NCI-H1048 (cell line): ENCODE measurements around the gene SELENOO.
A peak's percentile ranks its signal among the peaks of the same experiment; 100 is the strongest.
"Not testable (repeated sequence)": the region's sequence is repeated elsewhere in the genome, so short reads cannot be mapped to it uniquely, and the experiment has no call there.

ENCODE experiments used
- DNase-seq: peaks from one replicate; lab custom pipeline; 2025; lab: John Stamatoyannopoulos, UW

The SELENOO gene, protein sequence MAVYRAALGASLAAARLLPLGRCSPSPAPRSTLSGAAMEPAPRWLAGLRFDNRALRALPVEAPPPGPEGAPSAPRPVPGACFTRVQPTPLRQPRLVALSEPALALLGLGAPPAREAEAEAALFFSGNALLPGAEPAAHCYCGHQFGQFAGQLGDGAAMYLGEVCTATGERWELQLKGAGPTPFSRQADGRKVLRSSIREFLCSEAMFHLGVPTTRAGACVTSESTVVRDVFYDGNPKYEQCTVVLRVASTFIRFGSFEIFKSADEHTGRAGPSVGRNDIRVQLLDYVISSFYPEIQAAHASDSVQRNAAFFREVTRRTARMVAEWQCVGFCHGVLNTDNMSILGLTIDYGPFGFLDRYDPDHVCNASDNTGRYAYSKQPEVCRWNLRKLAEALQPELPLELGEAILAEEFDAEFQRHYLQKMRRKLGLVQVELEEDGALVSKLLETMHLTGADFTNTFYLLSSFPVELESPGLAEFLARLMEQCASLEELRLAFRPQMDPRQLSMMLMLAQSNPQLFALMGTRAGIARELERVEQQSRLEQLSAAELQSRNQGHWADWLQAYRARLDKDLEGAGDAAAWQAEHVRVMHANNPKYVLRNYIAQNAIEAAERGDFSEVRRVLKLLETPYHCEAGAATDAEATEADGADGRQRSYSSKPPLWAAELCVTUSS

DNA sequence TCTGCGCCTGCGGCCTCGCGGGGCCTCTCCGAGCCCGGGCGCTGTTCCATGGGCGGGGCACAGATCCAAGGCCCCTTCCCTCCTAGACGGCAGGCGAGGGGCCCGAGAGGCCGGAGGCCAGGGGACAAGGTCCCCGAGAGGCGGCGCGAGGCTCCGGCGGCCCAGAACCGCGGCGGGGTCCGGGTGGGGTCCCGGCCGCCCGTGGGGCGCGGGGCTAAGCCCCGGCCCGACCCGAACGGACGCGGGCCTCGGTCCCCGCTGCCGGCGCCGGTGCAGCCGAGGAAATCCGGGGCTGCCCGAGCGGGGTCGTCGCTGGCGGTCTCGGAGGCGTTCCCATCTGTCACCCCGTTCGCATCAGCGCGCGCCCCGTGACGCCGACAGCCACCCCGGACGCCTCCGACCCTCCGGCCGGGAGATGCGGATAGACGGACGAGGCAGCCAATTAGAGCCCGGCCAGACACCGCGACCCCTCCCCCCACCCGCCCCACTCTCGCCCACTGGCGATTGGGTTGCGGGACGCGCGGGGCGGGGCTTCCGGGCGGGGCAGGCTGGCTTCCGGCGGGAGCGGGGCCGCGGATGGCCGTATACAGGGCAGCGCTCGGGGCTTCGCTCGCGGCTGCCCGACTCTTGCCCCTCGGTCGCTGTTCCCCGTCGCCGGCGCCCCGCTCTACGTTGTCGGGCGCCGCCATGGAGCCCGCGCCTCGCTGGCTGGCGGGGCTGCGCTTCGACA lies at the start of gene SELENOO:
Gene SELENOO, plus strand, starts transcription at position 551 of the 730 bp plus-strand sequence. Its CDS starts 26 bp downstream, at position 577.
- DNase-seq = peak; percentile 38

DNA sequence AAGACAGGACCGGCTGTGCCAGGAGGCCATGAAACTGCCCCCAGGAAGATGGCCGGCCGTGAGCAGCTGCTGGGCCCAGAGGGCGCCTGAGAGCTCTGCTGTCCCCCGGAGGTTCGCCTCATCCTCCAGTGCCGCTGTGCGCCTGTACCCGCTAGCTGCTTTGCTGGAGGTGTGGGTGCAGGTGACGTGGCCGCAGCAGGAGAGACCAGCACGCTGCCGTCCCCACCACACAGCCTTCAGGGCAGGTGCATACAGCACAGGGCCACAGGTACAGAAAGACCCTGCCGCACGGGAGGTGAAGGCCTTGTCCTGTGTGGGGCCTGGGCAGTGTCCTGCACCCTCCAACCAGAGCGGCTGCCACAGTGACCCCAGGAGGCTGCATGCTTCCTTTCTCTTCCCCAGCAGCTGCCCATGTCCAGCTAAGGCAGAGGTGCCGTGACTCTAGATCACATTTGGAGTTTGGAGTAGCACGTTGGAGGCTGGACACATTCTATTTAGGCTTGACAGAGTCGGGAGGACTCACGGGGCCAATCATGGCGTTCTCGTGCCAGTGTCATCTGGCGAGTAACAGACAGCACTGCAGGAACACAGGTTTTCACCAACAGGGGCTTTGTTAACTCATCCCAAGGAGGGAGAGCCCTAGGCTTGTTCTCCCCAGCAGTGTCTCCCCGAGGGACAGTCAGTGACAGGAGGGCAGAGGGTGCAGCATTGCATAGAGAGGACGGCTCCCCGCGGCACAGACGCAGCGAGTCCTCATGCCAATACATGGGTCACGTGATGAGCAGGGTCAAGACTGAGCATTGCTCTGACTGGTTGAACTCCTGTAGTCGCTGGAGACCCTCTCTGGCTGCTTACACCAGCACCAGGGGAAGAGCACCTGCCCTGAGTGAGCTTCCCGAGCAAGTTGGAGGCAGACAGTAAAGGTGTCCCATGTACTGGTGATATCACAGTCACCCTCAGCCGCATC lies 49.0 kb upstream of the SELENOO start:
- no peak for DNase-seq

DNA sequence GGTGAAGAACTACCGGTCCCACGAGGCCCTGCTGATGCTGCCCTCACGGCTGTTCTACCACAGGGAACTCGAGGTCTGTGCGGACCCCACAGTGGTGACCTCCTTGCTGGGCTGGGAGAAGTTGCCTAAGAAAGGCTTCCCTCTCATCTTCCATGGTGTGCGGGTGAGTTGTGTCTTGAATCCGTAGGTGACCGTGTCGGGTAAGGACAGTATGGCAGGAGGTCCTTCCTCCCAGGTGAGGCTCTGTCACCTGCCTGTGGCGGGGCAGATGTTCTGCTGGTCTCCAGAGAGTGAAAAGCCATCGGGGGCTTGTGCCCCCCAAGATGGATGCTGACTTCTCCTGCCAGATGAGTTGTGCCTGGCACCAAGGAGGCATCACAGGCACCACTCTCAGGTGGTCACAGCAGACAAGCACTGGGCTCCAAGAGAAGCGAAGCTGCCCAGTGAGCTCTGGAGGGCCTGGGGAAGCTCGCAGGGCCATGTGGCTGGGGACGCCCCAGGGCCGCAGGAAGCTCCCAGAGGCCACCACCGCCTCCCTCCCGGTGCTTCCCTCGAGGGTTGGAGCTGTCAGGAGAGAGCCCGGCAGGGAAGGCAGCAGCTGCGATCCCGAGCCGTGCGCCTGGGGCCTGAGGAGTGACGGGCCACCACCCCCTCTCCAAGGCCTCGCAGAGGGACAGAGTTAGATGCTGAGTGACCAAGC lies 47.6 kb upstream of the SELENOO start:
- DNase-seq = no peak

DNA sequence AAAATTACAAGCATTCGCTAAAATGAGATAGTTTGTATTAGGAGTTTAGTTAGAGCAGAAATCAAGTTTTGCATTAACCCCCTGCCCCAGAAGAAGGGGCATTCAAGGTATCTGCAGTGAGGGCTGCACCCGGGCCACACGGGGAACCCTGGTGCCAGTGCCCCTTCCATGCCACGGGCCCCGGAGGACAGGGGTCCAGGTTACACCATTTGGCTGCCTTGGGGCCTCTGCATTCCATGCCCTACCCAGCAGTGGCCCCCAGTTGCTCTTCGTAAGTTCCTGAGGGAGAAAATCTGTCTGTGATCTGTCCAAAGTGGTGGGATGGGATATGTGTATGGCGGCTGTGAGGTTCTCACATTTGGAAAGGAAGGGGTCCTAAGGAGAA lies 47.1 kb upstream of the SELENOO start:
- DNase-seq = no peak

DNA sequence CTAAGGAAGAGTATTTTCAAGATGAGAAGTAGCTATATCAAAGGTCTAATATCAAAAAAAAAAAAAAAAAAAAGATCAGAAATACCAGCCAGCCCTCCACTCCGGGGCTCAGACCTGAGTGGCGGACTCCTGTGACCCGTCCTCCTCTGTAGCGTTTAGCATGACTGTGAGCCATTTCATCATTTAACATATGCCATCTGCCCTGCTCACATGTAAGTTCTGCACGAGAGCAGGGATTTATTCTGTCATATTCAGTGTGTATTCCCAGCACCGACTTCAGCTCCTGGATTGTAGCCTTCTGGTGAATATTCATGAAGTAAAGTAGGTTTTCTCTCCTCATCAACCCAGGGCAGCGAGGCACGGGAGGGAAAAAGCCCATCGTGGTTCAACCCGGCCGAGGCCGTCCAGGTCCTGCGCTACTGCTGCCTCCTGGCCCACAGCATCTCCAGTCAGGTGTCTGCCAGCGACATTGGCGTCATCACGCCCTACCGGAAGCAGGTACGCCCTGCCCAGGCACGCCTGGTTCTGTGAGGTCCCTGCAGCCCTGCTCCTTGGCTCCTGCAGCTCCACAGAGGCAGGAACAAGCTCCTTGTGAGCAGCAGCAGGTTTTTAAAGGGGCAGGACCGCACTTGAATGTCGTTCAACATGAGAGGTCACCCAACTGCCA lies 43.0 kb upstream of the SELENOO start:
- DNase-seq = no peak

DNA sequence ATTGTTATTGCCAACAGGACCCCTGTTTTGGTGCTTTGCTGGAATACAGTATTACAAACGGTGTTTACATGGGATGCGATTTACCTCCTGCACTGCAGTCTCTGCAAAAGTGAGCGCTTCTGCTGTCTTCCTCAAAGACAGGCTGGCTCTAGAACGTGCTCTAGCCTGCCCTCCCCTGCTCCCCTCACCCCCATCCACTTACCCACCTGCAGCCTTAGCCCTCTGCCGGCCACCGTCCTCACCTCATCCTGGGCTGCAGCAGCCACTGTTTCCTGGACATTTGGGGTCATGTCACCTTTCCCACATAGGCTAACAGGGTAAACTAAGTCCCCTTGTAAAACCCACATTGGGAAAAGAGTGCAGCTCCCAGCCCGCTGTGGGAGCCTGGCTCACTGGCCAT lies 39.9 kb upstream of the SELENOO start:
- DNase-seq = no peak

DNA sequence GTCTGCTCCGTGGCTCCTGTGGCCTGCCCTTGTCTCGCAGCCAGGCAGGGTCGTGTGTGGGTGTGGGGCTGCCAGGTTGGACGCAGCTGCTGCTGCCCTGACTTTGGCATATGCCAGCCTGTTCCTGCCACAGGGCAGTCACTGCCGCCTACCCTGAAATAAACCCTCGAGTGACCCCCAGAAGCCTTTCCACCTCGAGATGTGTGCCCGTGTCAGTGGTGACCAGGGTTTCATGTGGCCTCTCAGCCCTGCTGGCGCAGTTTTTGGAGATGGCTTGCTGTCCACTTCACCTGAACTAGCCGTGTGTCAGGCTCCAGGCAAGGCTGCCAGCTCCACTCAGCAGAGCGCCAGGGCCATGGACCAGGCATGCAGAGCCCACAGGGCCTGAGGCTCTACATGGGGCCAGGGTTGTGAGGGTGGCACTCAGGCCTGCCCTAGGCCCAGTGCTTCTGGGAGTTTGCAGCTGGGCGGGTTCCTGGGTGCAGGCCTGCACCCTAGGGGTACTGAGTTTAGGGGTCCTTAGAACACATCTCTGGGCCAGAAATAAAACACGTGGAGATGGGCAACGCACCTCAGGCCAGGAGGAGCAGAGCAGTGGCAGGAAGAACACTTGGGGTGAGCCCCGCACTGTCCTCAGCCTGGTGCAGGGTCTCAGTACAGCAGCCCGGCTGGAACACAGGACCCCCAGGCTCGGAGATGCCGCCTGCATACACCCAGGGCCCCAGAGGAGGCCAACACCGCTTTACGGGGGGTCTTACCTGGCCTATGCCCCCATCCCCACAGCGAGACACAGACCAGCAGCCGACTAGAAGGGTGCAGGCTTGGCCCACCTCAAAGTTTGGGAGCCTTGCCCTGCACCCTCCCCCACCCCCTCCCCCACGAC lies 39.1 kb upstream of the SELENOO start:
- no peak for DNase-seq

DNA sequence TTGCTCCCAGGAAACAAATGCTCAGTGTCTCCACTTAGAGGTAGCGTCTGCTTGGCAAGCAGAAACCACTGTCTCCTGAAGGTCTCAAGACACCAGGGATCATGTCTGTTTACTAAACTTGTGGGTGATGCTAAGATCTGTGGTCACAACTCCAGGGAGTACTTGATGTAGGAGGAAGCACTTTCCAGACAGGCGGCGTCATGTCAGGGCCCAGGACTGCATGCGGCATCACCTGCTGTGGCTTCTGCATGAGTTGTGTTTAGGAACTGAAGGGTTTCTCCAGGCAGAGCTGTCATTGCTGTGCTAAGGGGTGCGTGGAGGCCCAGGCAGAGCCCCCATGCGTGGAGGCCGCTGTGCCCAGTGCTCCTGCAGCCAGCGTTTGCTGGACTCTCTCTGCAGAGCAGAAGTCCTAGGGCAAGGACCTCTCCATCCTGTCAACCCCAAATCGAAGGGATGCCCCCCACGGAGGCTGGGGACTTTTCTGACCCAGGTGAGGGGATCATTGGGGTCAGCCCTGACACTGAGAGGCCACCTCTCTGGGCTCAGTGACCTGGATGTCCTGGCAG lies 38.3 kb upstream of the SELENOO start:
- DNase-seq = no peak

DNA sequence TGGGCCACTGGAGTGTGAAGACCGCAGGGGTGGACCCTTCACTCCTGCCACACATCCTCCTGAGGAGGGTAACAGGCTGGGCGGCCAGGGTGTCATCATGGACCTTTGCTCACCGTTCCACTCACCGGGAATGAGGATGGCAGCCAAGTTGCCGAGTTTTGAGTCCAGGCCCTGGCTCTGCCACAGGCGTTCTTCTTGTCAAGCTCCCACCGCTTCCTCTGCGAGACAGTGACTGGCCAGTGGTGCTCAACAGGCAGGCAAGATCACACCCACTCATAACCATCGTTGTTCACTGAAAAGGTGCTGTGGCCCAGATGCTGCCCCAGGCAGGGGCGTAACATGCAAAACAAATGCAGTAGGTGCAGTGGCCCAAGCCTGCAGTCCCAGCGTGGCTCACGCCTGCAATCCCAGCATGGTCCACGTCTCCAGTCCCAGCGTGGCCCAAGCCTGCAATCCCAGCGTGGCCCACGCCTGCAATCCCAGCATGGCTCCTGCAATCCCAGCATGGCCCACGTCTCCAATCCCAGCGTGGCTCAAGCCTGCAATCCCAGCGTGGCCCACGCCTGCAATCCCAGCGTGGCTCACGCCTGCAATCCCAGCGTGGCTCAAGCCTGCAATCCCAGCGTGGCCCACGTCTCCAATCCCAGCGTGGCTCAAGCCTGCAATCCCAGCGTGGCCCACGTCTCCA lies 35.2 kb upstream of the SELENOO start:
- DNase-seq = no peak

DNA sequence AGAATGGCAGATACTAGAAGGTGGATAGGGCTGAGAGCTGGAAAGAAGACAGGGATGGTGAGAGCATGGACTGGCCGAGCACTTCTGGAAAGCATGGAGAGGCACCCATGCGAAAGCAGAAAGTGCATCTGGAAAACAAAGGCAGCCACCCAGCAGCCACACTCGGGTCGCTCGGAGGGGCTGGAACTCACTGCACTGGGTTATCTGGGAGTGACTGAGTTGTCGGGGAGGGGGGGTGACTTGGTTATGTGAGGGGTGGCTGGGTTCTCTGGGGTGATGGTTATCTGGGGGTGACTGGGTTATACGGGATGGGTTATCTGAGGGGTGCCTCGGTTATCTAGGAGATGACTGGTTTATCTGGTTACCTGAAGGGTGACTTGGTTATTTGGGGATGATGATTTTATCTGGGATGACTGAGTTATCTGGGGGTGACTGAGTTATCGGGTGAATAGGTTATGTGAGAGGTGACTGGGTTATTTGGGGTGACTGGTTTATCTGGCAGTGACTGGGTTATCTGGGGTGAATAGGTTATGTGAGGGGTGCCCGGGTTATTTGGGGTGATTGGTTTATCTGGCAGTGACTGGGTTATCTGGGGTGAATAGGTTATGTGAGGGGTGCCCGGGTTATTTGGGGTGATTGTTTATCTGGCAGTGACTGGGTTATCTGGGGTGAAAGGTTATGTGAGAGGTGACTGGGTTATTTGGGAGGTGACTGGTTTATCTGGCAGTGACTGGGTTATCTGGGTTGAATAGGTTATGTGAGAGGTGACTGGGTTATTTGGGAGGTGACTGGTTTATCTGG lies 32.9 kb upstream of the SELENOO start:
- no peak for DNase-seq

DNA sequence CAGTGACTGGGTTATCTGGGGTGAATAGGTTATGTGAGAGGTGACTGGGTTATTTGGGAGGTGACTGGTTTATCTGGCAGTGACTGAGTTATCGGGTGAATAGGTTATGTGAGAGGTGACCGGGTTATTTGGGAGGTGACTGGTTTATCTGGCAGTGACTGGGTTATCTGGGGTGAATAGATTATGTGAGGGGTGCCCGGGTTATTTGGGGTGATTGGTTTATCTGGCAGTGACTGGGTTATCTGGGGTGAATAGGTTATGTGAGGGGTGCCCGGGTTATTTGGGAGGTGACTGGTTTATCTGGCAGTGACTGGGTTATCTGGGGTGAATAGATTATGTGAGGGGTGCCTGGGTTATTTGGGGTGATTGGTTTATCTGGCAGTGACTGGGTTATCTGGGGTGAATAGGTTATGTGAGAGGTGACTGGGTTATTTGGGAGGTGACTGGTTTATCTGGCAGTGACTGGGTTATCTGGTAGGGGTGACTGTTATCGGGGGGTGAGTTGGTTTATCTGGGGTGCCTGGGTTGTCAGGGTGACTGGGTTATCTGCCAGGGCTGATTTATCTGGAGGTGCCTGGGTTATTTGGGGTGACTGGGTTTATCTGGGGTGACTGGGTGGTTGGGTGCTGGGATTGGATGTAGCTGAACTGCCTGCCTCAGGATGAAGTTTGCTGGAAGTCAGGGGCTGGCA lies 32.2 kb upstream of the SELENOO start:
- not testable (repeated sequence) for DNase-seq

DNA sequence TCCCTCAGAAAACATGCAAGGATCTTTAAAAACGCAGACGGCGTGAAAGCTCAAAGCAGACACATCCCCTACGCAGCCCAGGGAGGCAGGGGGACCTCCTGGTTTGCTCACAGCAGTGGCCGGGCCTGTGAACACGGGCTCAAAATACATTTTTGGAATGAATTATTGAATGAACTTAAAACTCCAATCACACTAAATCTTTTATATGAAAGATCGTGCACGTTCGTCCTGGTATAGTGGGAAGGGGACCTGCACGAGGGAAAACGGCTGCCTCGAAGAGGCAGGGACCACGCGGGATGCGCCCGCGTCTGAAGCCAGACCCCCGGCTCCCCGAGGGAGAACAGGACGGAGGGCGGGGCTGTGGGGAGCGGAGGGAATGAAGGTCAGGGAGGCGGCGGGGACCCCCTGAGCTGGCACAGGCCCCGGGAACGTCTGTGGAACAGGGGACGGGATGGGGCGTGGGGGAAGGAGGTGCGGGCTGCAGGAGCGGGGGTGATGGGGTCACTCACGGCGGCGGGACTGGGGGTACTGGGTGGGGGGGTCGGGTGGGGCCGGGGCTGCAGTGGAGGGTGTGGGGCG lies 31.5 kb upstream of the SELENOO start:
- no peak for DNase-seq

DNA sequence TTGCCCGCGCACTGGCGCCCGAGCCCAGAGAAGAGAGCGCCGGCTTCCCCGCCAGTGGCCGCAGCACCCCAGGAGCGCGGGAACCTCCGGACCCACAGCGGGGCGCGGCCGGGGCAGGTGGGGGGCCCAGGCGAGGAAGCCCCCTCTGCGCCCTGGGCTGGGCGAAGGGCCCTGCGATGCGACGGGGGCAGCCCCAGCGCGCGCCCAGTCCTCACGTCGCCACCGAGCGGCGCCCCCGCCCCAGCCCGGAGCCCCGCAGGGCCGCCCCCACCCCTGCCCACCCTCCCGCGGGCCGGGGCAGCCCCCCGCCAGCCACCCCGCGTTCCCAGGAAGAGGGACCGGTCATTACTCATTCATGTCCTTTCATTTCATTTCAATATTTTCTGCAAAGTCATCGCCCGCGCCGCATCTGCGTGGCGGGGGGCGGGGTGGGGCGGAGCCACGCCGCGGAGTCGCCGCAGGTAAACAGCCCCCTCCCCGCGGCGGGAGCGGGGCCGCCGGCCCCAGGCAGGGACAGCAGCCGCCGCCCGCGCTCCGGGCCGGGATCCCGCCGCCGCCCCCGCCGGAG lies 31.0 kb upstream of the SELENOO start:
- DNase-seq = no peak

DNA sequence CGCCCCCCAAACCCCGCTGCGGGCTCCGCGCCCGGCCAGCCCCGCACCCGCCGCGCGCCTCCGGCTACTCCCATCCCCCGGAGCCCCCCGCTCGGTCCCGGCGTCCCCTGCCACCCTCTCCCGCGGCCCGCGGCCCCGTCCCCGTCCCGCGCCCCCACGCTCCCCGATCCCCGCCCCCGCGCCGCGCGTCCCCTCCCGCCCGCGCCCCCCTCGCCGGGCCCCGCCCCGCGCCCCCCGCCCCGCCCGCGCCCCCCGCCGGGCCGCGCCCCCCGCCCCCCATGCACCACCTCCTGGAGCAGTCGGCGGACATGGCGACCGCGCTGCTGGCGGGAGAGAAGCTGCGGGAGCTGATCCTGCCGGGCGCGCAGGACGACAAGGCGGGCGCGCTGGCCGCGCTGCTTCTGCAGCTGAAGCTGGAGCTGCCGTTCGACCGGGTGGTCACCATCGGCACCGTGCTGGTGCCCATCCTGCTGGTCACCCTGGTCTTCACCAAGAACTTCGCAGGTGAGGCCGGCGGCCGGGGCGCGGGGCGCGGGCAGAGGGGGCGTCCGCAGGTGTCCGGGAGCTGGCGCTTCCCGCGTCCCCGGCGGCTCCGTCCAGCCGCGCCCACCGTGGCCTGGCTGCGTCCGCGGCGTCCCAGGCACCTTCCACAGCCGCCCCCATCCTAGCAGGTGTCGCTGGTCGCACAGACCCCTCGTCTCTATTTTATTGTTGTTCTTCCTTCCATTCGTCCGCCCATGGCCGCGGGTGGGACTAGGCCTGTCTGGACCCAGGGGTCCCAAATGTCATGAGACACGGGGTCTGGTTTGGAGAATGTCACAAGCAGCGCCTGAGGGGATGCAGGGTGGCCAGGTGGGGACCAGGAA lies 30.1 kb upstream of the SELENOO start, which contains the start of gene PANX2:
Gene PANX2, plus strand, starts transcription at position 279 of the 866 bp plus-strand sequence. Its CDS starts 0 bp downstream, at position 279.
- DNase-seq = no peak

DNA sequence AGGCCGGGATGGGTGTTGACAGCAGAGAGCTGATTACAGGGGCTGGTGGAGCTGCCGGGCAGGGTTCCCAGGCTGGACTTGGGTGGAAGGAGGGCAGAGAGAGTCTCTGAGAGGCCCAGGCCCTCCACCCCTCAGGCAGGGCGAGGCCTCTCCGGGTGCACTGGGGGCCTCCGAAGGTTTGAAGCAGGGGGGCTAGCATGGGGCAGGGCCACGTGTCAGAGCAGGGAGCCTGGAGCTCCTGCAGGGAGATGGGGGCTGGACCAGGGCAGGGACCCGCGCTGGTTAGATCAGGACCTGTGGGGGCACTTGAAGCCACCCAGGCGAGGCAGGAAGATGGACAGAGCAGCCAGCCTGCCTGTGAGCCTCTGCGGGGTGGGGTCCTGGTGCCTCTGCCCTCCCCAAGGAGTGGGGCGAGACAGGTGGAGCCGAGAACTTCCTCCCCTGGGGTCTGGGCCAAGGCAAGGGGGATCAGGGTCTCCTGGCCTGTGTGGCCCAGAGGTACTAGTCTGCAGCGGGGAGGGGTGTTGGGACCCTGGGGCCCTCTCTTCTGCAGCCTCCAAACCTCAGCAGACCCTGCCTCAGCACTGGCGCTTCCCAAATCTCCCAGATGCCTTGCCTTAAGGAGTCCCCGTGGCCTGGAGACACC lies 29.4 kb upstream of the SELENOO start:
- no peak for DNase-seq
